ENCODE data around the gene RAG1. TPM values are rescaled to one million over a fixed set of nuclear protein-coding genes. Genes with fewer than 3 reads are reported as not detected.

The RAG1 gene
- total RNA-seq, 6 experiments from 2014 or later, result 0.09 to 0.58 (median 0.29) TPM

GRCh38 chr11:36600180-36600579 is 32.4 kb downstream of the RAG1 start:
- Mint-ChIP-seq H3K9me3 (no peaks in the 10 kb centered on the region), H3K27me3 (ENCODE audit: insufficient read depth) (no peaks in the 10 kb centered on the region; the same call in 1 of the 2 replicates), H3K4me3 (no peak overlapping the region), H3K27ac (no peak overlapping the region), H3K4me1 (ENCODE audit: low read depth) (peaks cover 5% of the 10 kb centered on the region; the same call in 1 of the 2 replicates), H3K36me3 (ENCODE audit: low read depth) (no peaks in the 10 kb centered on the region)
- TF ChIP-seq CTCF (IDR thresholded peaks at IDR 0.05), result no peak
- no peak for DNase-seq

GRCh38 chr11:36601155-36601554 is 33.3 kb downstream of the RAG1 start:
- no peaks in the 10 kb centered on the region for H3K36me3 Mint-ChIP-seq (ENCODE audit: low read depth)
- no peak for TF ChIP-seq CTCF (IDR thresholded peaks at IDR 0.05)
- H3K4me3 Mint-ChIP-seq, result no peak overlapping the region
- H3K27me3 Mint-ChIP-seq (ENCODE audit: insufficient read depth), result no peaks in the 10 kb centered on the region; the same call in 1 of the 2 replicates
- H3K27ac Mint-ChIP-seq, result no peak overlapping the region
- DNase-seq, result no peak
- H3K9me3 Mint-ChIP-seq, result no peaks in the 10 kb centered on the region
- no peaks in the 10 kb centered on the region for H3K4me1 Mint-ChIP-seq (ENCODE audit: low read depth)

- H3K9me3 Mint-ChIP-seq, result no peaks in the 10 kb centered on the region
Observed at GRCh38 chr11:36602135-36602534, 34.3 kb downstream of the RAG1 start.

GRCh38 chr11:36605221-36606216 is 37.7 kb downstream of the RAG1 start:
- H3K27me3 Mint-ChIP-seq (ENCODE audit: insufficient read depth), result no peaks in the 10 kb centered on the region; the same call in 1 of the 2 replicates
- H3K36me3 Mint-ChIP-seq (ENCODE audit: low read depth), result no peaks in the 10 kb centered on the region
- no peak for TF ChIP-seq CTCF (IDR thresholded peaks at IDR 0.05)
- H3K4me3 Mint-ChIP-seq, result no peak overlapping the region
- H3K27ac Mint-ChIP-seq, result no peak overlapping the region
- H3K4me1 Mint-ChIP-seq (ENCODE audit: low read depth), result no peaks in the 10 kb centered on the region
- no peak for DNase-seq
- H3K9me3 Mint-ChIP-seq, result no peaks in the 10 kb centered on the region

More at GRCh38 chr11:36602135-36602534, 34.3 kb downstream of the RAG1 start:
- no peak for TF ChIP-seq CTCF (IDR thresholded peaks at IDR 0.05)
- Mint-ChIP-seq H3K27ac (no peak overlapping the region), H3K4me1 (ENCODE audit: low read depth) (no peaks in the 10 kb centered on the region), H3K4me3 (no peak overlapping the region), H3K36me3 (ENCODE audit: low read depth) (no peaks in the 10 kb centered on the region), H3K27me3 (ENCODE audit: insufficient read depth) (no peaks in the 10 kb centered on the region; the same call in 1 of the 2 replicates)
- no peak for DNase-seq

- H3K4me1 Mint-ChIP-seq (ENCODE audit: low read depth), result no peaks in the 10 kb centered on the region
Observed at GRCh38 chr11:36608491-36609199, 40.8 kb downstream of the RAG1 start.

More at GRCh38 chr11:36608491-36609199, 40.8 kb downstream of the RAG1 start:
- no peak for TF ChIP-seq CTCF (IDR thresholded peaks at IDR 0.05)
- Mint-ChIP-seq H3K36me3 (ENCODE audit: low read depth) (no peaks in the 10 kb centered on the region), H3K27me3 (ENCODE audit: insufficient read depth) (no peaks in the 10 kb centered on the region), H3K9me3 (no peaks in the 10 kb centered on the region), H3K27ac (no peak overlapping the region), H3K4me3 (no peak overlapping the region)
- no peak for DNase-seq
